ENCODE measurements around the gene HBA2. TPM values are rescaled to one million over a fixed set of nuclear protein-coding genes. Genes with fewer than 3 reads are reported as not detected.
"Not testable (repeated sequence)": the region's sequence is repeated elsewhere in the genome, so short reads cannot be mapped to it uniquely, and the experiment has no call there.

Gene HBA2
- not detected in 2 replicates for total RNA-seq (2012; rRNA removed)
- not detected in 2 replicates for polyA plus RNA-seq (2012; rRNA removed)
- polyA plus RNA-seq (2012; cell fraction: cytosol; rRNA removed), result 0.39 TPM in 1 of 2 replicates, not detected in the other
- 0.54 TPM in 1 of 2 replicates, not detected in the other for polyA plus RNA-seq (2012; cell fraction: nucleus; rRNA removed; ENCODE audit: low replicate concordance)
- not detected for Bru-seq, nascent RNA
- BruChase-seq, experiment 1, labeled RNA remaining after a 6-hour chase, result not detected
- not detected for BruChase-seq, experiment 2, labeled RNA remaining after a 2-hour chase
- long read RNA-seq, result 0 reads

DNA sequence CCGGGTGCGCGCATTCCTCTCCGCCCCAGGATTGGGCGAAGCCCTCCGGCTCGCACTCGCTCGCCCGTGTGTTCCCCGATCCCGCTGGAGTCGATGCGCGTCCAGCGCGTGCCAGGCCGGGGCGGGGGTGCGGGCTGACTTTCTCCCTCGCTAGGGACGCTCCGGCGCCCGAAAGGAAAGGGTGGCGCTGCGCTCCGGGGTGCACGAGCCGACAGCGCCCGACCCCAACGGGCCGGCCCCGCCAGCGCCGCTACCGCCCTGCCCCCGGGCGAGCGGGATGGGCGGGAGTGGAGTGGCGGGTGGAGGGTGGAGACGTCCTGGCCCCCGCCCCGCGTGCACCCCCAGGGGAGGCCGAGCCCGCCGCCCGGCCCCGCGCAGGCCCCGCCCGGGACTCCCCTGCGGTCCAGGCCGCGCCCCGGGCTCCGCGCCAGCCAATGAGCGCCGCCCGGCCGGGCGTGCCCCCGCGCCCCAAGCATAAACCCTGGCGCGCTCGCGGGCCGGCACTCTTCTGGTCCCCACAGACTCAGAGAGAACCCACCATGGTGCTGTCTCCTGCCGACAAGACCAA is at the start of gene HBA2:
HBA2 (plus strand) TSS at position 503 of the 568 bp plus-strand sequence; CDS start at position 540, 37 bp downstream.
- H3K27ac ChIP-seq (ENCODE audit: insufficient read depth, low read length); H3K4me2 ChIP-seq (ENCODE audit: low read depth, low read length); H2BK15ac ChIP-seq (ENCODE audit: low read depth, low read length); H3K79me1 ChIP-seq (ENCODE audit: low read depth in 1 of 2, low read length in 2 of 2); H3K4ac ChIP-seq (ENCODE audit: low read depth, low read length); ATAC-seq (ENCODE audit: low read depth); dilution Hi-C loops (cut with HindIII; ENCODE audit: low sequenced_read_pairs, unreplicated experiment); H3K9me3 ChIP-seq (ENCODE audit: control insufficient read depth, insufficient read depth, low read length); H2AK5ac ChIP-seq (ENCODE audit: low read depth, low read length); H2BK120ac ChIP-seq (ENCODE audit: low read depth, low read length); CTCF ChIA-PET; H3K14ac ChIP-seq (replicated peaks; ENCODE audit: low read depth, low read length); intact Hi-C loops (cut with micrococcal nuclease); H2AK9ac ChIP-seq (replicated peaks; ENCODE audit: low read depth, low read length, poor library complexity); H3K18ac ChIP-seq (ENCODE audit: low read depth, low read length); H3K23ac ChIP-seq (ENCODE audit: low read depth, low read length); H2BK20ac ChIP-seq (ENCODE audit: low read depth, low read length); H3K4me1 ChIP-seq (ENCODE audit: control insufficient read depth, insufficient read depth, low read length); H4K91ac ChIP-seq (ENCODE audit: insufficient read depth, low read depth, low read length); BruUV-seq (replicated peaks); H3K9me1 ChIP-seq (ENCODE audit: insufficient read depth, low read length); POLR2A ChIA-PET (ENCODE audit: unreplicated experiment); H3K9ac ChIP-seq (ENCODE audit: low read depth, low read length); H3K4me3 ChIP-seq (ENCODE audit: insufficient read depth, low read depth, low read length); H2BK5ac ChIP-seq (ENCODE audit: low read depth, low read length, poor library complexity, severe bottlenecking); DNase-seq; in situ Hi-C loops (cut with MboI; ENCODE audit: low sequenced_read_pairs); H4K5ac ChIP-seq (ENCODE audit: low read depth, low read length); H4K20me1 ChIP-seq (ENCODE audit: insufficient read depth, low read length); H4K8ac ChIP-seq (ENCODE audit: low read depth in 2 of 2, low read length in 2 of 2); H3K36me3 ChIP-seq (ENCODE audit: control insufficient read depth, insufficient read depth, low read length); H2AFZ ChIP-seq (replicated peaks; ENCODE audit: low read length, poor library complexity); H3K56ac ChIP-seq (ENCODE audit: extremely low read depth, insufficient read depth, low read length): not testable (repeated sequence)
- no CpG with 5 or more reads among the region's 74 CpGs for WGBS, 2 experiments (ENCODE audit: extremely low coverage in 2 of 2, insufficient read length in 1 of 2)
- H3K27me3 ChIP-seq (ENCODE audit: control insufficient read depth, insufficient read depth, low read length), result peaks cover 45% of the 10 kb centered on the region

DNA sequence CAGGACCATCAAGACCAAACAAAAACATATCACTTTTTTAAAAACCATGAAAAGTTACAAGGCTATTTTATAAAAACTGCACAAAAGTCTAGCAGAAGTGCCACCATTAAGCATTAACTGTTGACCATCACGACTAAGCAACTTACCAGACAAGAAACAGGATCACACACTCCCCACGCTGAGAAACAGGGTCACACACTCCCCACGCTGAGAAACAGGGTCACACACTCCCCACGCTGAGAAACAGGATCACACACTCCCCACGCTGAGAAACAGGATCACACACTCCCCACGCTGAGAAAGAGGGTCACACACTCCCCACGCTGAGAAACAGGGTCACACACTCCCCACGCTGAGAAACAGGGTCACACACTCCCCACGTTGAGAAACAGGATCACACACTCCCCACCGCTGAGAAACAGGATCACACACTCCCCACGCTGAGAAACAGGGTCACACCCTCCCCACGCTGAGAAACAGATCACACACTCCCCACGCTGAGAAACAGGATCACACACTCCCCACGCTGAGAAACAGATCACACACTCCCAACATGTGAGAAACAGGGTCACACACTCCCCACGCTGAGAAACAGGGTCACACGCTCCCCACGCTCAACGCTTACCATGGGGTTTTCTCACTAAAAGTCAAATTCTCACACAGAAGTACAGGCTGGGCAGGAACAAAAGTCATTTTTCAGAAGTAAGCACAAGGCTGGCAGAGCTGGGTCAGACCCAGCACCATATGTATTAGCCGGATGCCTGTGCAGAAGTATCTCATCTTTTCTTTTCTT is 48.9 kb upstream of the HBA2 start:
- dilution Hi-C loops (cut with HindIII; ENCODE audit: low sequenced_read_pairs, unreplicated experiment); H2BK15ac ChIP-seq (ENCODE audit: low read depth, low read length); H3K9me3 ChIP-seq (ENCODE audit: control insufficient read depth, insufficient read depth, low read length): not testable (repeated sequence)

More for the DNA sequence above, 48.9 kb upstream of the HBA2 start:
- CTCF ChIA-PET; H3K4me2 ChIP-seq (ENCODE audit: low read depth, low read length); H3K27ac ChIP-seq (ENCODE audit: insufficient read depth, low read length); H2AK5ac ChIP-seq (ENCODE audit: low read depth, low read length); H3K27me3 ChIP-seq (ENCODE audit: control insufficient read depth, insufficient read depth, low read length); H3K9ac ChIP-seq (ENCODE audit: low read depth, low read length); H4K8ac ChIP-seq (ENCODE audit: low read depth in 2 of 2, low read length in 2 of 2); in situ Hi-C loops (cut with MboI; ENCODE audit: low sequenced_read_pairs); H3K4me1 ChIP-seq (ENCODE audit: control insufficient read depth, insufficient read depth, low read length); ATAC-seq (ENCODE audit: low read depth); H2BK20ac ChIP-seq (ENCODE audit: low read depth, low read length); H4K91ac ChIP-seq (ENCODE audit: insufficient read depth, low read depth, low read length); H2BK5ac ChIP-seq (ENCODE audit: low read depth, low read length, poor library complexity, severe bottlenecking); H3K56ac ChIP-seq (ENCODE audit: extremely low read depth, insufficient read depth, low read length); DNase-seq; POLR2A ChIA-PET (ENCODE audit: unreplicated experiment); H3K18ac ChIP-seq (ENCODE audit: low read depth, low read length); H2BK120ac ChIP-seq (ENCODE audit: low read depth, low read length); H2AK9ac ChIP-seq (replicated peaks; ENCODE audit: low read depth, low read length, poor library complexity); H3K9me1 ChIP-seq (ENCODE audit: insufficient read depth, low read length); intact Hi-C loops (cut with micrococcal nuclease); H3K23ac ChIP-seq (ENCODE audit: low read depth, low read length); BruUV-seq (replicated peaks); H3K14ac ChIP-seq (replicated peaks; ENCODE audit: low read depth, low read length); H3K4ac ChIP-seq (ENCODE audit: low read depth, low read length); H2AFZ ChIP-seq (replicated peaks; ENCODE audit: low read length, poor library complexity); H3K4me3 ChIP-seq (ENCODE audit: insufficient read depth, low read depth, low read length); H4K5ac ChIP-seq (ENCODE audit: low read depth, low read length): not testable (repeated sequence)
- peaks cover 16 to 43% of the 10 kb centered on the region in 2 experiments; a peak in 3 of 4 replicates for H3K79me1 ChIP-seq (ENCODE audit: low read depth in 1 of 2, low read length in 2 of 2)
- peaks cover 20% of the 10 kb centered on the region for H4K20me1 ChIP-seq (ENCODE audit: insufficient read depth, low read length)
- peaks cover 10% of the 10 kb centered on the region; the same call in 1 of the 2 replicates for H3K36me3 ChIP-seq (ENCODE audit: control insufficient read depth, insufficient read depth, low read length)
- WGBS, 2 experiments (ENCODE audit: extremely low coverage in 2 of 2, insufficient read length in 1 of 2), result 71% methylated on average over 4 of the region's 19 CpGs; no CpG with 5 or more reads in 1 of the 2 experiments
